GM19193 (cell line): ENCODE data around the gene PRPF40B.
"Not testable (repeated sequence)": the region's sequence is repeated elsewhere in the genome, so short reads cannot be mapped to it uniquely, and the experiment has no call there.

Experiments used
- POLR2A ChIP-seq: IDR thresholded peaks from 4 replicates; pipeline ENCODE4 v1.6.1; 2011; ENCODE audit not compliant: insufficient read depth, insufficient read length; ENCODE audit errors: extremely low read depth

The PRPF40B gene

GRCh38 chr12:49588721-49589516, 34.4 kb upstream of the PRPF40B start:
- TF ChIP-seq POLR2A: no peak

- TF ChIP-seq POLR2A: no peak
Observed at GRCh38 chr12:49598527-49598926, 24.8 kb upstream of the PRPF40B start.

GRCh38 chr12:49599961-49600360, 23.4 kb upstream of the PRPF40B start:
- TF ChIP-seq POLR2A: no peak

GRCh38 chr12:49603721-49604120, 19.6 kb upstream of the PRPF40B start:
- no peak for TF ChIP-seq POLR2A

GRCh38 chr12:49604856-49605255, 18.5 kb upstream of the PRPF40B start:
- no peak for TF ChIP-seq POLR2A

GRCh38 chr12:49605539-49605938, 17.8 kb upstream of the PRPF40B start, which contains the start of gene FAM186B:
TSS of gene FAM186B (minus strand) at chr12:49605639. CDS start at chr12:49605477, 162 bp downstream.
- TF ChIP-seq POLR2A: not testable (repeated sequence)

GRCh38 chr12:49609059-49609874, 14.1 kb upstream of the PRPF40B start:
- TF ChIP-seq POLR2A: no peak

GRCh38 chr12:49609875-49610154, 13.5 kb upstream of the PRPF40B start:
- no peak for TF ChIP-seq POLR2A

GRCh38 chr12:49612210-49612609, 11.2 kb upstream of the PRPF40B start:
- TF ChIP-seq POLR2A: no peak

- no peak for TF ChIP-seq POLR2A
Observed at GRCh38 chr12:49615725-49616124, 7.6 kb upstream of the PRPF40B start.

- TF ChIP-seq POLR2A: no peak
Observed at GRCh38 chr12:49616533-49617219, 6.7 kb upstream of the PRPF40B start.

GRCh38 chr12:49618576-49618975, 4.8 kb upstream of the PRPF40B start:
- no peak for TF ChIP-seq POLR2A

- TF ChIP-seq POLR2A: no peak
Observed at GRCh38 chr12:49619286-49619685, 4.1 kb upstream of the PRPF40B start.

- TF ChIP-seq POLR2A: peak; percentile 49
Observed at GRCh38 chr12:49621651-49622500, 1.5 kb upstream of the PRPF40B start.
